Measurements from ENCODE around the gene APOC1. TPM values are rescaled to one million over a fixed set of nuclear protein-coding genes. Genes with fewer than 3 reads are reported as not detected.

Gene APOC1
- total RNA-seq: 2.3 and 7.3 TPM in 2 replicates

GRCh38 chr19:44914433-44915206 lies at the start of gene APOC1:
APOC1 (plus strand) TSS chr19:44914608; CDS start chr19:44914892, 284 bp downstream.

GRCh38 chr19:44891016-44891882 lies 23.2 kb upstream of the APOC1 start, which contains the start of gene TOMM40:
TOMM40 (plus strand) TSS chr19:44891254; CDS start chr19:44891416, 162 bp downstream.

GRCh38 chr19:44905437-44906160 lies 8.8 kb upstream of the APOC1 start, which contains the start of gene APOE:
APOE (plus strand) TSS chr19:44905796; CDS start chr19:44906625, 829 bp downstream.

GRCh38 chr19:44942067-44942571 lies 27.7 kb downstream of the APOC1 start, which contains the start of gene APOC4:
APOC4 (plus strand) TSS chr19:44942237; CDS start chr19:44942278, 41 bp downstream.

GRCh38 chr19:44954649-44955504 lies 40.5 kb downstream of the APOC1 start, which contains the start of gene CLPTM1:
CLPTM1 (plus strand) TSS chr19:44955380; CDS start chr19:44955396, 16 bp downstream.

Other genes with a start within 250 kb of the APOC1 start
- gene CEACAM19, start 243.1 kb upstream of the APOC1 start, total RNA-seq: 1.1 and 1.4 TPM in 2 replicates
- not detected in 2 replicates for gene CEACAM16, start 215.5 kb upstream of the APOC1 start, total RNA-seq
- gene BCL3, start 165.9 kb upstream of the APOC1 start, total RNA-seq: 5.5 and 6.6 TPM in 2 replicates
- not detected in 2 replicates for gene CBLC, start 136.7 kb upstream of the APOC1 start, total RNA-seq
- 1.8 and 2.2 TPM in 2 replicates for gene BCAM, start 105.5 kb upstream of the APOC1 start, total RNA-seq
- 29.4 and 35.8 TPM in 2 replicates for gene NECTIN2, start 68.3 kb upstream of the APOC1 start, total RNA-seq
- gene TOMM40, start 23.4 kb upstream of the APOC1 start, total RNA-seq: 63.2 and 98.5 TPM in 2 replicates
- gene APOE, start 8.8 kb upstream of the APOC1 start, total RNA-seq: 13.5 and 152 TPM in 2 replicates
- gene APOC4, start 27.6 kb downstream of the APOC1 start, total RNA-seq: not detected in 2 replicates
- gene APOC2, start 31.4 kb downstream of the APOC1 start, total RNA-seq: not detected in 2 replicates
- 53.3 and 77.0 TPM in 2 replicates for gene CLPTM1, start 40.8 kb downstream of the APOC1 start, total RNA-seq
- gene RELB, start 86.9 kb downstream of the APOC1 start, total RNA-seq: 7.3 and 11.3 TPM in 2 replicates
- gene CLASRP, start 124.4 kb downstream of the APOC1 start, total RNA-seq: 16.9 and 23.9 TPM in 2 replicates
- gene ZNF296, start 161.9 kb downstream of the APOC1 start, total RNA-seq: 0.20 TPM in 1 of 2 replicates, not detected in the other
- gene GEMIN7, start 164.7 kb downstream of the APOC1 start, total RNA-seq: 15.8 and 19.8 TPM in 2 replicates
- gene PPP1R37, start 178.6 kb downstream of the APOC1 start, total RNA-seq: 23.5 and 28.0 TPM in 2 replicates
- 0.39 and 1.1 TPM in 2 replicates for gene NKPD1, start 246.4 kb downstream of the APOC1 start, total RNA-seq

Data from subcutaneous preadipocyte (primary cell).